Ascending aorta (tissue), 2 donors: ENCODE data around the gene LRRC38. TPM values are rescaled to one million over a fixed set of nuclear protein-coding genes. Genes with fewer than 3 reads are reported as not detected.

Source experiments
- DNase-seq, 2 donors: peaks; one replicate each; pipeline ENCODE4 v3.0.0-alpha.2; 2019; ENCODE audit warnings: low spot score in 2 of 2
- H3K27ac ChIP-seq, 2 donors: fragments of 200-600 bp; sonication (generic); one replicate each; pipeline ENCODE4 v1.5.1; 2016 to 2017; ENCODE audit warnings: mild to moderate bottlenecking in 1 of 2
- H3K27me3 ChIP-seq: fragments of 200-600 bp; sonication (generic); one replicate; pipeline ENCODE4 v1.5.1; 2017
- H3K36me3 ChIP-seq, 2 donors: fragments of 200-600 bp; sonication (generic); one replicate each; pipeline ENCODE4 v1.5.1; 2016
- H3K4me1 ChIP-seq, 2 donors: fragments of 200-600 bp; sonication (generic); one replicate each; pipeline ENCODE4 v1.5.1; 2016 to 2017; ENCODE audit warnings: mild to moderate bottlenecking in 1 of 2
- H3K4me3 ChIP-seq, 2 donors: fragments of 200-600 bp; sonication (generic); one replicate each; pipeline ENCODE4 v1.5.1; 2016 to 2017; ENCODE audit warnings: mild to moderate bottlenecking in 1 of 2
- H3K9me3 ChIP-seq, 2 donors: fragments of 200-600 bp; sonication (generic); one replicate each; pipeline ENCODE4 v1.5.1; 2016
- CTCF ChIP-seq, 3 experiments: fragments of 200-600 bp in 2 of 3; fragments of 450-650 bp in 1 of 3; sonication (generic) in 2 of 3; IDR thresholded peaks; one replicate each; pipeline ENCODE4 v1.5.1; 2016 to 2019; ENCODE audit warnings: antibody characterized with exemption in 3 of 3, mild to moderate bottlenecking in 1 of 3, moderate library complexity in 1 of 3
- intact Hi-C: fragments of 100-400 bp; cut with DNase I; formaldehyde crosslinking; loops from one replicate; pipeline ENCODE4 v1.15.1; 2023
- total RNA-seq: library from RNA; depleted of rRNA; stranded (reverse); fragments of >200 nt; gene quantifications from one replicate; pipeline ENCODE4 v1.1.0, GENCODE V29; 2016

LRRC38 gene
- total RNA-seq, 1 donor from 2014 or later: not detected

- no peaks in the 10 kb centered on the region for H3K4me1 ChIP-seq
- H3K9me3 ChIP-seq: no peaks in the 10 kb centered on the region
- no peak overlapping the region for H3K27ac ChIP-seq
- no peak for DNase-seq
- intact Hi-C loops: no loop called here
- H3K4me3 ChIP-seq: no peak overlapping the region
- TF ChIP-seq CTCF (IDR thresholded peaks at IDR 0.05): no peak
- no peaks in the 10 kb centered on the region for H3K27me3 ChIP-seq
- no peaks in the 10 kb centered on the region for H3K36me3 ChIP-seq
Measured at GRCh38 chr1:13432251-13432650, 81.6 kb downstream of the LRRC38 start.

GRCh38 chr1:13430495-13430894 lies 83.3 kb downstream of the LRRC38 start:
- Histone ChIP-seq H3K36me3 (no peaks in the 10 kb centered on the region), H3K27ac (no peak overlapping the region), H3K27me3 (no peaks in the 10 kb centered on the region), H3K9me3 (no peaks in the 10 kb centered on the region), H3K4me3 (no peak overlapping the region), H3K4me1 (no peaks in the 10 kb centered on the region)
- no peak for DNase-seq
- intact Hi-C loops: no loop called here
- no peak for TF ChIP-seq CTCF (IDR thresholded peaks at IDR 0.05)

Other genes with a start within 250 kb of the LRRC38 start
- not detected for gene PRAMEF8, start 228.9 kb downstream of the LRRC38 start, total RNA-seq
- gene PRAMEF33, start 210.5 kb downstream of the LRRC38 start, total RNA-seq: not detected
- not detected for gene PRAMEF15, start 198.4 kb downstream of the LRRC38 start, total RNA-seq
- not detected for gene PRAMEF14, start 166.9 kb downstream of the LRRC38 start, total RNA-seq
- not detected for gene PRAMEF19, start 142.1 kb downstream of the LRRC38 start, total RNA-seq
- gene PRAMEF17, start 124.4 kb downstream of the LRRC38 start, total RNA-seq: not detected
- gene PRAMEF20, start 103.6 kb downstream of the LRRC38 start, total RNA-seq: not detected
- 8.5 TPM for gene PDPN, start 69.8 kb upstream of the LRRC38 start, total RNA-seq
- gene PRDM2, start 186.2 kb upstream of the LRRC38 start, total RNA-seq: 27.2 TPM